H1 (cell line): ENCODE data around the gene NFIX. TPM values are rescaled to one million over a fixed set of nuclear protein-coding genes. Genes with fewer than 3 reads are reported as not detected.

Source experiments
- GTF2F1 ChIP-seq: IDR thresholded peaks from 2 replicates; pipeline ENCODE4 v1.6.1; 2012; ENCODE audit warnings: low read depth, low read length, improper control_type of control experiment, borderline replicate concordance
- TEAD4 ChIP-seq: IDR thresholded peaks from 2 replicates; pipeline ENCODE4 v1.6.1; 2012; ENCODE audit warnings: low read depth, low read length, inconsistent platforms, mixed read lengths
- polyA plus RNA-seq, 7 experiments: library from polyadenylated mRNA; depleted of rRNA in 3 of 7; stranded (reverse) in 5 of 7; unstranded in 2 of 7; fragments of >200 nt in 5 of 7; fragments of 200-250 nt in 2 of 7; gene quantifications; 1 replicate in 5 of 7; 2 replicates in 1 of 7; 4 replicates in 1 of 7; pipeline versions ENCODE4 v1.2.1 to v1.2.3, GENCODE V29; 2011 to 2013; ENCODE audit warnings: missing spikeins in 2 of 7, mixed read lengths in 2 of 7
- total RNA-seq: library from RNA; stranded (reverse); fragmentation: NEBNext Ultra II Directional; extraction: Animal tissue kit (Norgen Biotek cat#: 25700); gene quantifications from 2 replicates; pipeline ENCODE4 v1.2.1, GENCODE V29; 2021

NFIX gene
- total and polyA plus RNA-seq, 2 of the 8 experiments (the other 6 are each of a cell fraction or from before 2014, with no cell fraction given): 0.03 to 0.20 TPM

DNA sequence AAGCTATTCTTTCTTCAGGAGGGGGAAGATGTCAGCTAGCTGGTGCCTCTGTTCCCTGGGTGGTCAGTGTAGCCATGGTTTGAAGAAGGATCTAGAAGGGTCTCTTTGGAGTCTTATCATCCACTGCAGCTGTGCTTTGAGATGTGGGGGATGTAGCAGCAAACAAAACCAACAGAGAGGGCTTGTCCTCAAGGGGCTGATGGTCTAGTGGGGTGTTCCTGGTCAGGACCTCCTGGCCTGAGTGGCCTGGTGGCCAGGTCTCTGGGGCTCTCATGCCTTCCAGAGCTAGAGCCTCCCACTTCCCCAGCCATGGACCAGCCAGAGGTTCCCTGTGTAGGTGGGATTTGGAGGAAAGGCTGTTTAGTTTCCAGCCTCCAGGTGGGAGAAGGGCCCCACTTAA lies 67.0 kb downstream of the NFIX start (continued):
- TF ChIP-seq GTF2F1 (no peak), TEAD4 (no peak)
